Measurements from ENCODE around the gene OGN.
"Not testable (repeated sequence)": the region's sequence is repeated elsewhere in the genome, so short reads cannot be mapped to it uniquely, and the experiment has no call there.

OGN gene, protein sequence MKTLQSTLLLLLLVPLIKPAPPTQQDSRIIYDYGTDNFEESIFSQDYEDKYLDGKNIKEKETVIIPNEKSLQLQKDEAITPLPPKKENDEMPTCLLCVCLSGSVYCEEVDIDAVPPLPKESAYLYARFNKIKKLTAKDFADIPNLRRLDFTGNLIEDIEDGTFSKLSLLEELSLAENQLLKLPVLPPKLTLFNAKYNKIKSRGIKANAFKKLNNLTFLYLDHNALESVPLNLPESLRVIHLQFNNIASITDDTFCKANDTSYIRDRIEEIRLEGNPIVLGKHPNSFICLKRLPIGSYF

DNA sequence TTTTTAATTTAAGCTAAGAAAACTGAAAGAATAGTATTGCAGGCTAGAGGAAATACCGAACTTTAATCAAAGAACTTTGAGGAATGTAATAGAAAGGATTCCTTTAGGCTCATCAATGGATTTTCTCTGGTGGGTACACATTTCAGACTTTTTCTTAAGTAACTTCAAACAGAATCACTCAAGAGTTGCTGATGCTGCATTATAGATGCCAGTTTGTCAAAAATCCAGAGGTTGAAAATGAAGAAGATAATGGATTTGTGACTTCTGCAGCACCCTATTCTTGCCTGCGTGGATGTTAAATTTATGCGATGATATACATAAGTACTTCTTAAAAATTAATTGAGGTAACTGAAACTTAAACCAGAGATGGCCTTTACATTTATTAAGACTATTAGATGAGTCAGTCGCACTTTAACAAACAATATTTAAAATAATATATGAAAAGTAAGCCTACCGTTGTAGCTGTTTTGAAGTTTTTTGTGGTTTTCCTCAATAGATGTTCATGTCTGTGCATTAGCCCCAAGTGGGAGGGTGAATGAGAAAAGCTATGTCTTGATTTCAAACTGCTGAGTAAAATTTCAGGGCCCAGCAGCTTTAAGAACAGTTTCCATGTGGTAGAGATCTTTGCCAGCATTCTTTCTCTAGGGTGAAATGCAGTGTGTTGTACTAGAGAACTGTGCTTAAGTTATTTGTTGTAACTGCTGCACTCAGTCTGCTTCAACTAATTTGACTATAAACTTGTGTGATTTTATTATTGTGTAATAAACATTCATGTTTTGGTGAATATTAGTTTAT, at the start of gene OGN:
OGN (minus strand) TSS at position 537 of the 795 bp plus-strand sequence. CDS start 1,171 bp downstream, outside the sequence.
- no peak for DNase-seq

DNA sequence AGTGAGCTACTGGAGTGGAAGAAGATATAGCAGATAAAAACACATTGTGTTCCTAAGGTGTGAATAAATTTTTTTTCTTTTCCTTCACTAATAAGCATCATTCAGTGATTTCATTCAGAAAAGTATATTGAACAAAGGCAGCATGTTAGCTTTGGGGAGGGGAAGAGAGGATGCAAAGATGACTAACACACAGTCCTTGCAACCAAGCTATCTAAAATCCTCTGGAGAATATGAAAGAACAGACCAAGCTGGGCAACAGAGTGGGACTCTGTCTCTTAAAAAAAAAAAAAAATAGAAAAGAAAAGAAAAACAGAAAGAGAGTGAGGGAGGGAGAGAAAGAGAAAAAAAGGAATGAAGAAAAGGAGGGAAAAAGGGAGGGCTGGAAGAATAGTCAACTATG, 42.2 kb upstream of the OGN start:
- DNase-seq = no peak

DNA sequence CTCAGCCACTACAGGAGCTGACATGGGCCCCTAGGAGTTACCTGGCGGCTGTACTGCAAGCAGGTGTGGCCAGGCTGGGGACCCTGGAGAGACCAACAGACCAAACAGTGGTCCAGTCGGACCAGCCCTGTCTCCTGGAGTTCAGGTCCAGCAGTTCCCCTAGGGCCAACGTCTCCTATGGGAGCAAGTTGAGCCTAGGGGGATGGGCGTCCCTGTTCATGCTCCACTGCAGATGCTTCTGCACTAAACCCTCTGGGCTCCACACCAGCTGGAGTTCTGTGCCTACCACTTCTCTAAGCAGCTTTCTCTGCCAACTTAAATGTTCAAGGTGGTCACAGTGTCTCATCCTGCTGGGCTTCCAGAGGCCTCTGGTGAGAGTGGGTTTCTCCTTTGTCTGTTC, 40.5 kb upstream of the OGN start:
- DNase-seq = no peak

DNA sequence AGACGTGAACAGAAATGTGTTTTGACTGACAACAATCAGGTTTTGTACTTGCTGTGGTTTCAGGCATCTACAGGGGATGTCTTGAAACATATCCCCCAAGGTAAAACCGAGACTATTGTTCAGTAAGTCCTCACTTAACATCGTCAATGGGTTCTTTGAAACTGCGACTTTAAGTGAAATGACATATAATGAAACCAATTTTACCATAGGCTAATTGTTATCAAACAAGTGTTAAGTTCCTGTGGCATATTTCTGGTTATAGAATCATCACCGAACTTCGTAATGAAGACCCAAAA, 36.3 kb upstream of the OGN start:
- DNase-seq = peak; percentile 35

DNA sequence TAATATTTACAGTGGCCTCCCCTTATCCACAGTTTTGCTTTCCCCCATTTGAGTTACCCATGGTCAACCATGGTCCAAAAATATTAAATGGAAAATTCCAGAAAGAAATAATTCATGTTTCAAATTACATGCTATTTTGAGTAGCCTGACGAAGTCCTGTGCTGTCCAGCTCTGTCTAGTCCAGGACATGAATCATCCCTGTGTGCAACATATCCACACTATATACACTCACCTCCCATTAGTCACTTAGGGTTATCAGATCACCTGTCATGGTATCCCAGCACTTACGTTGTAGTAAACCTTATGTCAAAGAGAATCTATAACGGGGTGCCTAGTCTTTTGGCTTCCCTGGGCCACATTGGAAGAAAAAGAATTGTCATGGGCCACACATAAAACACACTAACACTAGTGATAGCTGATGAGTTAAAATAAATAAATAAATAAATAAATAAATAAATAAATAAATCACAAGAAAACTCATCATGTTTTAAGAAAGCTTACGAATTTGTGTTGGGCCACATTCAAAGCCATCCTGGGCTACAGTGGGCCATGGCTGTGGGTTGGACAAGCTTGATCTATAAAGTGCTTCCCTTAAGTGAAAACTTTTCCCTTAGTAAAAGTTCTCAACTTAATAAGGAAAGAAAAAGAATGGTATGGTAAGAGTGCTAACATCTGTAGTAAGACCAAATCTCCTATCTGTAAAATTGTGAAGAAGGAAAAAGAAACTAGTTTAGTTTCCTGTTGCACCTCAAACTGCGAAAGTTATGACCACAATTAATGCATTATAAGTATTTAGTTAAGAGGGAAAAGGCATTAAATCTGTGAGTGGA, 35.8 kb upstream of the OGN start:
- DNase-seq = no peak

DNA sequence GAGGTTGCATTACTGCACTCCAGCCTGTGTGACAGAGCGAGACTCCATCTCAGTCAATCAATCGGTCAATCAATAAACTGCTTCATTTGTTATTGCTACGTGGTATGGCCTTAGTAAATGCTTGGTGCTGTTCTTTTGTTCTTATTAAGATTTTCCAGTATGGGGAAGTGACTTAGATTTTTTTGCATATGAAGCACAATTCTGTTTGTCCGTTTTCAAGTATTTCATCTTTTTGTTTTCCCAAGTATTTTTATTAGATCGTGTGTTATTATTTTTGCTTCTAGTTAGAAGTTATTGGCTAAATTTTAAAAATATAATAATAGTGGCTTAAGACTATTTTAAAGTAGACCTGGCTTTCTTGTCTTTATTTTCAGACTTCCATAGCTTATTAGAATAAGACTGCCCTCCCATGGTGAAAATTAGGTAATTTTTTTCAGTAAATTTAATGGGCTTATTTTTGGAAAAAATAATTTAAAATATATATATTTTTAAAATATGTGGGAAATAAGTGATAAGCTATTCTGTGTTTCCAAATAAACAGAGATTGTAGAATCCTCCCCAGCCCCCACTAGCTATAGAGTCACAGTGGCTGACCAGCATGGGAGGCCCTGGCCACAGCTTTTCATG, 34.6 kb upstream of the OGN start:
- peak; percentile 31 for DNase-seq

DNA sequence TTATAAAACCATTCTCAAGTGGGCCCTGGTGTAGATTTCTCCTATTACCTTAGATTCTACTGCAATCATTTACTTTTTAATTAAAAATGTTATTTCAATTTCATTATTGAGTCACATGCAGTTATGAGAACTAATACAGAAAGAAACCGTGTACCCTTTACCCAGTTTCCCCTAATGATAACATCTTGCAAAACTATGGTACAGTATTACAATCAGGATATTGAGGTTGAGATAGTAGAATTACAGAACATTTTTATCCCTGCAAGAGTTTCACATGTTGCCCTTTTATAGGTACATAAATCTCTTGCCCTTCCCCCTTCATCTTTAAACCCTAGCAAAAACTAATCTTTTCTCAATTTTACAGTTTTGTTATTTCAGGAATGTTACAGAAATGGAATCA, 30.9 kb upstream of the OGN start:
- DNase-seq = no peak

DNA sequence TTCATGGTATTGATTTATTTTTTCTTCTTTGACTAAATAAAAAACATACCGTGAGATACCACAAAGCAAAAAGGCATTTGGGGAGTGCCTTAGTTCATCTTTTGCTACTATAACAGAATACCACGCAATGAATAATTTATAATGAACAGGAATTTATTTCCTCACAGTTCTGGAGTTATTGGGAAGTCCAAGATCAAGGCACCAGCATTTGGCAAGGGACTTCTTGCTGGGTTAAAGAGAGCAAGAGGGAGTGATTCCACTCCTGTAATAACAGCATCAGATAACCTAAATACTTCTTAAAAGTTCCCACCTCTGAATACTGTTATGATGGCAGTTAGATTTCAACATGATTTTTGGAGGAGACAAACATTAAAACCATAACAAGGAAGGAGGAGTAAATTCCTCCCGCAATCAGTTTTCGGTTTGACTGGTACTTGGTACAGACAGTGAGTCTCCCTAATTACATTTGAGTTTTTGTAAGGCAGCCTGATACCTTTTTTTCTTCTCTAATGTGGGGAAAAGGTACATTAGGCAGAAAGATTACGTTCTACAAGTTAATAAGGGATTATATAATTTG, 28.7 kb upstream of the OGN start:
- DNase-seq = no peak

DNA sequence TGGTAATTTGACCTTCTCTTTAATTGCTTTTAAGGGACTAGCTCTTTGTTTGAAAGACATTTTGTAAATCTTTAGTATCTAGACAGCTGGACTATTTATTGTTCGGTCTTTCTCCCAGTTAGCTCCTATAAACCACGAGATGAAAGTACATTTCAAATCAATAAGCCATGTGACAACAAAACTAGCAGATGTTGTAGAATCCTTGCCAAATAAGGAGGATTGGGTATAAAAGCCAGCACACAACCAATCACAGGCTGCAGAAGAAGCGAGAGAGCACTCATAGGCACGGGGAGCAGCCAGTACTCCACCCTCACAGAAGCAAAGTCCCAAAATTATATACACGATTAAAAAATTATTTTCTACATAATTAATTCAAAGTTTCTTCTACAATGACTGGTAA, 28.0 kb upstream of the OGN start:
- no peak for DNase-seq

DNA sequence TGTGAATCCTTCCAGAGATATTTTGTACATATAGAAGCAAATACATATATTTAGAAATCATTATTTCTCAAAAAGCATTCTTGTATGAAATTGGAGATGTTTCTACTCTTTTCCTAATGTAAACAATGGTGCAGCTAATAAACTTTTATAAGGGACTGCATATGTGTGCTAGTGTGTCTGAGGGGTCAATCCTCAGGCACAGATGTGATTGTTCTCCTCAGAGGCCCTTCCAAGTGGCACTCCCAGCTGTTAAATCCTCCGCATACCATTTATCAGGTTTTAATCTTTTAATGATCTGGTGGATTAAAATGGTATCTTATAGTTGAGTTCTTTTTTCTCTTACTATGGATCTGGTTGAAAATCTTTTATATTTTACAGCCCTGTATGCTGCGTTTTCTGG, 25.5 kb upstream of the OGN start:
- no peak for DNase-seq

DNA sequence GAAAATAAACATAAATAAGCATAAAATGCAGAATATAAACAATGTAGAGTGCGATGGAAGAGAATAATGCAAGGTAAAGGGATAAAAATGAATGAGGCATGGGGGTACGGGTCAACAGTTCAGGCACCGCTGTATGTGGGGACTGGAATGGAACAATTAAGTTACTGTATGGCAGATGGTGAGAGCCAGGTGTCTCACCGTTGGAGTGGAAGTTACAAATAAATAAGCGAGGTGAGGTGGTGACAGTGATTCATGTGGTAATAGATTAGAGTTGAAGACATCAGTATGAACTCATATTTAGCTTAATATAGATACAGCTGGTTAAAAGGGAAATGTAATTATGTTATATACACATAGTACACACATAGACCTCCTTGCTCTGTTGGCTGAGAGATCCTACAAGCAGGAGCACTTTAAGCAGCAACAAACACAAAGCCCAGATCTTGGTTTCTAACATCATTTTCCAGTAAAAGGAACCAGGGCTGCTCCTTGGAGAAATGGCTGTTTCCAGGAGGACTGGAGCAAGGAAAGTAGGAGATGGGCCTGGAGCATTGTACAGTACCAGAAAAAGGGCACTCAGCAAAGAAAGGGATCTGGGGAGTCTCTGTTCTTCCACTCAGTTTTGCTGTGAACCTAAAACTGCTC, 22.2 kb upstream of the OGN start:
- no peak for DNase-seq

DNA sequence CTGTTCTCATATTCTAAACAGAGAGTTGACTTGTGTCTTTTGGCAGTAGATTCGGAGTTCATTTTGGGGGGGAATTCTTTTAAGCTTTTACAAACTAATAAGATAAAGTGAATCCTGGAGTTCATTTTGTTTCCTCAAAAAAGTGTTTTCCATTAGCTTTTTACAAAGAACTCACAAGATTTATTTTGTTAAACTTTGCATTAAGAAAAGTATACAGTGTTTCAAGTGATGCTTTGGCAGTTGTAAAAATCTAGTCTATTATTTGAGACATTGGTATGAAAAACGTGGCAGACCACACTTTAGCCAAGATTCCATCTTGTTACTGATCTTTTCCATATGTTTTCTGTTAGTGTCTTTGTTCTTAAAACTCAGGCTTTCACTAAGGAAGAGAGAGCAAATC, 21.1 kb upstream of the OGN start:
- no peak for DNase-seq

DNA sequence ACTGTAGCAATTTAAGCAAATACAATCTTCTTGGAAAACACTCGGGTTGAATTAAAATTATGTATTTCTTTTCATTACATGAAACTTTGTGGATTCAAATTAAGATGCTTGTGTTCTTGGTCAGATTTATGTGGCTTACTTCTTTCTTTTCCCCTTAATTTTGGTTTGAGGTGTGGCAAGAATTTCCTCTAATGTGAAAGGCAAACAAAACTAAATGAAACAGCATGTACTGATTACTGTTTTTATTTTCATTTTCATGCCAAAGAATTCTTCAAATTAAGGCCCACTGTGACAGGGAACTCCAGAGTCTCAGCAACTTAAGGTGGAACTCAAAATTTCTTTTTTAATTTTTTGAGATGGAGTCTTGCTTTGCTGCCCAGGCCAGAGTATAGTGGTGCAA, 20.0 kb upstream of the OGN start, which contains the start of gene OMD:
OMD (minus strand) TSS at position 132 of the 400 bp plus-strand sequence. CDS start 6,913 bp downstream, outside the sequence.
- no peak for DNase-seq

DNA sequence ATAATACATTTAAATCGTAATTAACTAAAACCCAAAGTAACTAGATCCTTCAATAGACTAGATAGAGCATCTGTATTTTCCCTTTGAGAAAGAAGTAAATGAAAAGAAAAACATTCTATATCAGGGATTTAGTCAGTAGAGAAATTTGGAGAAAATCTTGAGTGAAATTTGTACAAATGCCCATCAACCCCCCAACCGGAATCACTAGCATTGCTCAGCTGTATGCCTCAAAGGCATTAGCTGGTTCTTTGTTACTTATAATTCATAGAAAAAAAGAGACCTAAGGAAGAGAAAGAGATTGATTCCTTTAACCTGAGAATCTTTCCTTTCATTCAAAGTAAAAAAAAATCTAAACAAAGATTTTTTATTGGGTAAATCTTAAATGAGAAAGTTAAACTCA, 19.2 kb upstream of the OGN start:
- no peak for DNase-seq

DNA sequence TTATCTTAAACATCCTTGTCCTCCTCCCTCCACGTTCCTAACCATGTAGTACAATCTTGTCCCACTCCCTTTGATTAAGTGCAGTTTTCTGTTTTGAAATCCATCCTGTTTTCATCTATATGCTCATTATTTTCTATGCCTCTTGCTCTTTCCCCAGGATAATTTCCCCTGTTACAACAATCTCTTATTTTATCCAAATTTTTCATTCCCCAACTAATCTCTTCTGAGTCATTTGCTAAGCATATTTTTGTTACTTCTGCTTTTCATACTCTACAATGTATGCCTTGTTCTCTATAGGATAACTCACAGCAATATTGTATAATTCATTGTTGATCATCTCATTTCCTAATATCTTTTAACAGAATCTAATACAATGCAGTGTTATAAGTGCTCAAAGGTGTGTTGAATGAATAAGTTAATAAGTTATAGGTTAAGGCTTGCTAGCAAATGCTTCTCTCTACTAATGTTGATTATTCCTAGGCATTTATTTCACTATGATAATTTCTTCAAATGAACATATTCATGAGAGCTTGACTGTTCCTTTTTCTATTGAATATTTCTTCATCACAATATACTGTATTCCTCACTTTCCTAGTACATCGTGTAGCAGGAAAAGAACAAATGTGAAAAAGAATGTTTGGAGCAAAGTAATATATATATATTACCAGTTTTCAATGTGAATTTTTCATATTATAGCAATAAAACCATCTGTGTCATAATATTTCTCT, 18.4 kb upstream of the OGN start:
- DNase-seq = no peak

DNA sequence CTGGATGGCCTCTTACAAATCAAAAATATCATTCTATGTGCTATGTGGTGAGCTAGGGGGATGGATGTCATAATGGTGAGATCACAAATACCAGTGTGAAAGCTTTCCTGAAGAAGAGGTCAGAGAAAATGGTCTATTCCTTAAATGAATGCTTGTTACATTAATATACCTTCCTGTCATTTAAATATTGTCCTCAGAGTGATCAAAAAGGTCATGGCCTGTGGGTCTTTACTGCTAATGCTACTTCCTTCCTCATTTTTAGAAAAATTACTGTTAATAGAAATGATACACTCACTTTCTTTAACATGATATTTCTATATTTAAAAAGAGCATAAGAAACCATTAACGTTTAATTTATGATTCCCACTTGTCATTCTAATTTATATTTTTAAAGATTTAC, 10.2 kb upstream of the OGN start:
- DNase-seq = no peak

DNA sequence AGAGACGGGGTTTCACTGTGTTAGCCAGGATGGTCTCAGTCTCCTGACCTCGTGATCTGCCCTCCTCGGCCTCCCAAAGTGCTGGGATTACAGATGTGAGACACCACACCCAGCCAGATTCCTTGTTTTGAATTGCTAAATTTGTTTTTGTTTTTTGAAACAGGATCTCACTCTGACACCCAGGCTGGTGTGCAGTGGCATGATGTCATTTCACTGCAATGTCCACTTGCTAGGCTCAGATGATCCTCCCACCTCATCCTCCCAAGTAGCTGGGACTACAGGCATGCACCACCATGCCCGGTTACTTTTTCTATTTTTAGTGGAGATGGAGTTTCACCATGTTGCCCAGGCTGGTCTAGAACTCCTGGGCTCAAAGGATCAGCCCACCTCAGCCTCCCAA, 6.8 kb upstream of the OGN start:
- not testable (repeated sequence) for DNase-seq

DNA sequence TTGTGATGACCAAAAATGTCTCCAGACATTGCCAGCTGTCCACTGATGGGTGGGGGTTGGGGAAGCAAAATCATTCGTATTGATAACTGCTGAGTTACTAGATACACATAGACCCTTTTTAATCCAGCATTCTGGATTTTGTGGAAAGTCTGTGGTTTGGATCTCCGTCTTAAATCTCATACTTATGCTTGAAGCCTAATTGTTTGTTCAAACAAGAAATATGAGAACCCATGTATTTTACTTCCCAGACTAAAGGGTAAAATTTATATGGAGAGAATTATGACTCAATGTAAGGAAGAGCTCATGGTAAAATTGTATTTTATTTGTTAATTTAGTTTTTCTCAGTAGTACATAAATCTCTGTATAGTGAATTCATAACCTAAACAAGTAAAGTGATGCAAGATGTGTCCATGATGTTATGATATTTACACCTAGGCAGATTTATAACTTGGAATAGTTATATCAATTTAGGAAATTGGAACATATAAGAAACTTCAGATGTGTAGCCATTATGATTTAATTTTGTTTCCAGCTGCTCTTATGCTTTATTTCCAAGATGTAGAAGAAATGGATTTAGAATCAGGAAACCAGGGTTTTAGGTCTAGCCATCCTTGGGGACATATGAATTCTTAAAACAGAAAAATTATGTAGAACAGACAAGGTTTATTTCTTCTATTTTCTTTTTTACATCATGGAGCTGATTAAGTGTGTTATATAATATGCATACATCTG, 4.5 kb upstream of the OGN start:
- DNase-seq = no peak

DNA sequence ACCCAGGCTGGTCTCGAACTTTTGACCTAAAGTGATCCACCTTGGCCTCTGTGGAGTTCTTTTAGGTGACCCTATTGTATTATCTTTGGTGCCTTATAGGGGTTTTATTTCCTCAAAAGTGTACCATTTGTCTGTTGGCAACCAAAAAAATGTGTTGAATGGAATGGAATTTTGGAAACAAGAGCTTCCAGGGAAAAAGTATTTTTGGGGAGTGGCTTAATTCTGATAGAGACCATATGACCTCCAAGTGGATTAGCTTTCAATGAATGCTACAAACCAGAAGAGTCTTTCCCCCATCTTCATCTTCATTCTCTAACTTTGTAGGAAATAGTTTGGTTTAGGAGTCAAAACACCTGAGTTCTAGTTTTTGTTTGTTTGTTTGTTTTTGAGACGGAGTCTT, 3.4 kb upstream of the OGN start:
- DNase-seq = no peak

DNA sequence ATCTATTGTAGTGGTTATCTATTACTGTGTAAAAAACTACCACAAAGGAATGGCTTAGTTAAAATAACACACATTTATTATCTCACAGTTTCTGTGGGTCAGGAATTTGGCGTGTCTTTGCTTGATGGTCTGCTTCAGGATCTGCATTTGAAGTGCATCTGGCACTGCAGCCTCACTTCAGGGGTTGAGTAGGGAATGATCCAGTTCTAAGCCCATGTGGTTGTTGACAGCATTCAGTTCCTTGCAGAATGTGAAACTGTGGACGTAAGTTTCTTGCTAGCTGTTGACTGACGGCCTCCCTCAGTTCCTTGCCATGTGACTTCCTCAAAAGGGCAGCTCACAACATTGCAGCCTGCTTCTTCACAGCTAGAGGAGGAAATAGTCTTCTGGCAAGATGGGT, 2.1 kb upstream of the OGN start:
- peak; percentile 57 for DNase-seq

DNA sequence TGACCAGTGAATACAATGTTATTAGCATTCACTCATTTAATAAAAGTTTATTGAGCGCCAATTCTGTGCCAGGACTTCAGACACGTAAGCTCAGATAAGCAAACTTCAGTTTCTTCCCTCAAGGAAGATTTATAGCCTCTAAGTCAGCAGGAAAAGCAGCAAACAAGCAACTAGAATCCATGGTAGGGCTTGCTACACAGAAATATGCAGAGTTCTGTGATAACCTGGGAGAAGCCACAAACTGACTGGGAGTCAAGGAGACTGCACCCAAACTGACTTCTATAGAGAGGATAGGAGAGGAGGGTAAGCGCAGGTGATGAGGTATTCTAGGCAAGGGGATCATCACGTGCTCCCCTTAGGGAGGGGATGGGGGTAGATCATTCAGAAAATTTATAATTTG, 1.4 kb upstream of the OGN start:
- no peak for DNase-seq

All from CD4-positive, alpha-beta T cell treated with Interleukin-17A for 1 hour (primary cell).